GM21529 (cell line): ENCODE measurements around the gene MAN2B2.

ENCODE experiments used
- ATAC-seq: cut with Tn5 transposase; IDR thresholded peaks from one replicate; pipeline ENCODE4 v1.9.1; 2021; ENCODE audit not compliant: unreplicated experiment

MAN2B2 gene

DNA sequence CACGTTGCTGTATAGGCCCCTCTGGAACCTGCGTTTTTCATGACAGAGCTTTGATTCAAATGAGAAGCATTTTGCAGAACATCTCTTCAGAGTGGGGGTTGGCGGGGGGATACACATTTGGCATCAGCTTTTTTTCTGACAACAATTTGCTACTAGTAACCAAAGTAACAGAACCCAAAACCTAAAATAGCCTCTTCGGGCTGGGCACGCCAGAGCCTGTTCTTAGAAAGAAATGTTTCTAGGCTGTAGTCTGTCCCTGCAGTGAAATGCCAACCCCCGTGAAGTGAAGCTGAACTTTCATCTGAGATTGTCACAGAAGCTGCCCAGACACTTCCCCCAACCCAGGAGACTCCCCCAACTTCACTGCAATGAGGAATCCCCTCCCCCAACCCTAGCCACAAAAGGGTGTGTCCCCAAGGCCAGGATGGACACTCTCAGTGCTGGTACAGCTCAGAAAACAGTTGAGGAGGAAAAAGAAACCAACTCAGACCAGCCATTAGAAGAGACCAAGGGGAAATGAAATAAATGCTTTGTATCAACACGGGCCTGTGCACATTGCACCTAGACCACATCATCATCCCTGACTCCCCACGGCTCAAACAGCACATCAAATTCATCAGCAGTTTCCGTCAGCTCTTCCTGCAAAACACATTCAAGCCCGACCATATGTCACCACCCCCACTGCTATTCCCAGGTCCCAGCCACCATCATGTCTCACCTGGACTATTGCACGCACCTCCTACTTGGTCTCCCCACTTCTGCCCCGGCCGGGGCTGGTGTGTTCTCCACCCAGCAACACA is 8.4 kb upstream of the MAN2B2 start:
- ATAC-seq, result no peak

DNA sequence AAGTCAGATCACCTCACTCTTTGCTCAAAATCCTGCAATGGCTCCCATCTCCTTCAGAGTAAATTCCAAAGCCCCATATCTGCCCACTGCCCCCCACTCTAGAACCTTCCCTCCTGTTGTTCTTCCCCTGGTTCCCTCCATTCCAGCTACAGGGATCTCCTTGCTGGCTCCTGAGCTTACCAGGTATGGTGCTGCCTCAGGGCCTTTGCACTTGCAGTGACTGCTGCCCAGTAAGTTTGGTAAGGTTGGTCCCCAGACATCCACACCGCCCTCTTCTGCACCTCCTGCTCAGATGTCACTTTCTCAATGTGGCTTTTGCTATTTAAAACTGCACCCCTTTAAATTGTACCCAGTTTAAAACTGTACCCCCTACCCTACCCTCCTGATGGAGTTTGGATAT is 7.8 kb upstream of the MAN2B2 start:
- ATAC-seq, result no peak

DNA sequence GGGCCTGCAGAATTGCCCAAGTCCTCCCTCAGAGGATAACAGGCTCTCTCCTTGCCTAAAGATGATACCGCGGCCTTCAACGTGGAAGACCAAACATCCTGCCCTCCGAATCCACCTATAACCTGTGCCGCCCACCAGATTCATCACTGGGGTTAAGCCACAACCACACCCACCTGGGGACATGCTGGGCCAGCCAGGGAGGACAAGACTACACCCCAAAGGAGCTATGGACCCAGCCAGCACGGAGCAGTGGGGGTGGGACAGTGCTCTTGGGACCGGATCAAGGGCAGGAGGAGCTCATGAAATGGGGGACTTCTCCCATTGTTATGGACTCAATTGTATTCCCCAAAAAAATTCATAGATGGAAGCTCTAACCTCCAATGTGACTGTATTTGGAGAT is 6.8 kb upstream of the MAN2B2 start:
- no peak for ATAC-seq

DNA sequence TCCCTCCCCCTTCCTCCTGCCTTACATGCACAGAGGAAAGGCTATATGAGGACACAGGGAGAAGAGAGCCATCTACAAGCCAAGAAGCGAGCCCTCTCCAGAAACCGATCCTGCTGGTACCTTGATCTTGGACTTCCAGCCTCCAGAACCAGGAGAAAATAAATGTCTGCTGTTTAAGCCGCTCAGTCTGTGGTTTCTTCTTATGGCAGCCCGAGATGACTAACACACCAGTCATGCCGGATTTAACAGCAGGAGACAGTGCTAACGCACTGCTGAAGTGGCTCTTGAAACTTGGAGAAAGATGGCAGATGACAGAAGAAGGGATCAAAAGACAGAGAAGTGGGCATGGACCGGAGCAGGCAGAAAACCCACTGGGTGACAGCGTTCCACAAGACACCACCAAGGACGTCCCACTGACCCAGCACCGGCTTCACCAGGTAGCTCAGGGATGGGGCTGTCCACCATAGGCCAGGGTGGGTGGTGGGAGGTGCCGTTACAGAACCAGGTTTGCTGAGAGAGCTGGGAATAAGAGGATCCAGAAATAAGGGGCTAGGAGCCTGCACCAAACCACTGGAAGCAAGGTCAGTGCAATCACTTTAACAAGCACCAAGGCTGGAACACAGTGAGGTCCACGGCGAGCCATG is 6.2 kb upstream of the MAN2B2 start:
- ATAC-seq, result no peak

DNA sequence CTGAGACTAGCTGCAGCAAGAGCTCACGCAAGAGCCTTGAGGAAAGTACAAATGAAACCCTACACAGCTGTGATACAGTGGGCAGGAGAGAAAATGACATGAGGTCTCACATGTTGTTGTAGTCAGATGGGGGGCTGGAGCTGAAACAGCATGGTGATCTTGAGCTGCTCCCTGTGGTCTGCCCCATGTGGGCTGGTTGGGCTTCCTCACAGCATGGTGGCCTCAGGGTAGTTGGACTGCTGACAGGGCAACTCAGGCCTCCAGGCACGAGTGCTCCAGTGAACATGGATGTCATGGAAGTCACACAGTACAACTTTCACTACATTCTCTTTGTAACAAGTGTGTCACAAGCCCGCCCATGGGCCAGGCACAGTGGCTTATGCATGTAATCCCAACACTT is 3.4 kb upstream of the MAN2B2 start:
- ATAC-seq, result no peak

DNA sequence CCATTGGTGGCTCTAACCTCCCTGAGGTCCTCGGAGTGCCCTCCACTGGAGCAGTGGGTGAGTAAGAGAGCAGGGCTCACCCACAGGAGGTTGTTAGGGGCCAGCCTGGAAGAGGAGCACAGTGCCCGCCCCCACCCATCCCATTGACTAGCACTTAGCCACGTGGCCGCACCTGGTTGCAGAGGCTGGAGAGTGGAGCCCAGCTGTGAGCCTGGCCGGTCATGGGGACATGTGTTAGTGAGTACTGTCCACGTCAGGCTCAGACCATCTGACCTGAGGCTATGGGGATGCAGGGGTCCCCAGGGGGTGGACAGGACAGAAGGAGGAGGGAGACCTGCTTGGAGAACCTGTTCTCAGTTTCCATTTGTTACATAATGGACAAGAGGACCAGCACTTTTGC is 1.4 kb upstream of the MAN2B2 start:
- ATAC-seq, result no peak

DNA sequence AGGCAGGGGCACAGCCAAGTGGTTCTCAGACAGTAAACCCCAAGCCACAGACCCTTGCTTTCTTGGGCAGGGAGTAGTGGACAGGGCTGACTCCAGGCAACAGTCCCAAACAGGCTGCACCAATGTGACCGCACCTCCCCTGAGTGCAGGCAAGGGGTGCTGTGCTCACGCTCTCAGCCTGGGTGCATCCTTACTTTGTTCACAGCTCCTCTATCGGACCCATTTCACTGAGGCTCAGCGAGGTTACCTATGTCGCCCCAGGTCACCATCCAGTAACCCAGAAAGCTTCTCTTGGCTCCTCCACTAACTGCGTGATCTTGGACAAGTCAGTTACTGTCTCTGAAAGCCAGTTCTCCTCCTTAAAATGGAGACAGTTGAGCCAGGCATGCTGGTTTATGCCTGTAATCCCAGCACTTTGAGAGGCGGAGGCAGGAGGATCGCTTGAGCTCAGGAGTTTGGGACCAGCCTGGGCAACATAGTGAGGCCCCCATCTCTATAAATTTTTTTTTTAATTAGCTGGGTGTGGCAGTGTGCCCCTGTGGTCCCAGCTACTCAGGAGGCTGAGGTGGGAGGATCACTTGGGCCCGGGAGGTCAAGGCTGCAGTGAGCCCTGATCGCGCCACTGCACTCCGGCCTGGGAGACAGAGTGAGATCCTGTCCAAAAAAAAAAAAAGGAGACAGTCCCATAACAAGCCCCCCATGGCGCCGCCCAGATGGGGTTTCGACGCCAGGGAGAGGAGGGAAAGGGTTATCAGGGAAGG is 823 bp upstream of the MAN2B2 start:
- no peak for ATAC-seq

DNA sequence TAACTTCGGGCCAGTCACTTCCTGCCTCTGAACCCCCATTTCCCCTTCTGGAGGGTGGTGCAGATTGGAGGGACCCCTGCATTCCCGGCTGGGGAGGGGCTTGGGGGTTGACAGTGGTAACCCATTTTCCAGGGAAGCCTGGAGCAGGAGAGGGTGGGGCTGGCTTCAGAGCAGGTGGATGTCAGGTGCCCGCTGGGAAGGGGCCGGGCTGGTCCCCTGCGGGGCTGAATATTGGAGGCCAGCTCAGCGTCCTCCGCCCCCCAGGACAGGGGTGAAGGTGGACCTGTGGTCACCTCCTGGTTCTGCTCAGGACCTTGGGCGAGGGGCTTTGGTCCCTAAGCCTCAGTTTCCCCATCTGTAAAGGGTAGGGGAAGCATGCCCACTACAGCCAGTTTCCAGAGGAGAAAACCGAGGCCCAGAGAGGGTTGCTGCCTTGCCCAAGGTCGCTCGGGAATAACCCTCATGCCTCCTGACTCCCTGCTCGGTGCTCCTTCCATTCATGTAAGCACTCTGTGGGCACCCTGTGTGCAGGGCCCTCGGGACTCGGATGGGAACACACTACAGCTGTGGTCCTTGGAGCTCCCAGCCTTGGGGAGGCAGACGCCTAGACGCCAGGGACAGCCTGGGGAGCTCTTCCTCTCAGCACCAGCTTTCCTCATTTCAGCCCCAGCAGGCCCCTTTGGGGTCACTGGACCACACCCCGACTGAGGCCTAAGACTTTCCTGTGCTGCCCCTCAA is 683 bp downstream of the MAN2B2 start:
- peak; percentile 2 for ATAC-seq

DNA sequence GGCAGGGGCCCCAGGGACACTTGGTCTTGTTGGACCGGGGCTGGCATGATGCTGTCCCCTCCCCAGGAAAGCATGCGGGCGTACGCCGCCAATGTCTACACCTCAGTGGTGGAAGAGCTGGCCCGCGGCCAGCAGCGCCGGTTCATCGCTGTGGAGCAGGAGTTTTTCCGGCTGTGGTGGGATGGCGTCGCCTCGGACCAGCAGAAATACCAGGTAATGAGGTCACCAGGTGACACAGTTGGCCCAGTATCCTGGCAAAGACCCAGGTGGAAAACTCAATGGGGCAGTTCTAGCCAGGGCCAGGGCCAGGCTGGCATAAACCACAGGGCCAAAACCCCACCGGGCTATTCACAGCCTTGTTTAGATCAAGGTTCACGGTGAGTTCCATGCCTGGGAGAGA is 1.5 kb downstream of the MAN2B2 start:
- ATAC-seq, result no peak

DNA sequence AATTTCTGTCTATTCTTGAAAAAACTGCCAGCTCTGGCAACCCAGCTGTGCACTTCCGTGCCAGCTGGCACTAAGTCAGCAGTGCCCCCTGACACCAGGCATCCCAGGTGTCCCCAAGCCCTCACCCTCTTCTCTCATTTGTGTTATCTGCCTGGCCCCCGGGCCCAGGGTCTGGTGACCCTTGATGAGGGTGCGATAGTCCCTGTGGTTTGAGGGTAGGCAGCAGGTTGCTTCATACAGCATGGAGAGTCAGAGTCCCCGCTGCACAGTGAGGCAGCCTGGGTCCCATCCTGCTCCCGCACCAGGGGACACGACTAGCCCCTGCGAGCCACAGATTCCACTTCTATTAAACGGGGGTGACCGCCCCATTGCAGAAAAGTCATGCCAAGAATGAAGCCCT is 1.9 kb downstream of the MAN2B2 start:
- ATAC-seq, result no peak

DNA sequence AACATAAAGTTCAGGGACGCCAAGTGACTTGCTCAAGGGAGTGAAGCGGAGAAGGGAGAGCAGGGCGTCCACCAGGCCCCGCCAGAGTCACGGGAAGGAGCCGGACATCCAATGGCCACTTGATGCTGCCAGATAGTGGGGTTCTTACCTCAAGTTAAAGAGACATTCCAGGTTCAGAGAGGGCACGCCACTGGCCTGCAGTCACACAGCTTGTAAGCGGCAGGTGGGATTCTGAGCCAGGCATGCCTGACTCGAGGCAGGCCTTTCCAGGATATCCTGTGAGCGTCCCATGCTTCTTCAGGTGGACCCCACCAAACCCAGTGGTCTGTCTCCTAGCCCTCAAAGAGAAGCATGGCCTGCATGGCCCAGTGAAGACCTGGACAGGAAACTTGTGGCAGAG is 2.4 kb downstream of the MAN2B2 start:
- ATAC-seq, result no peak

DNA sequence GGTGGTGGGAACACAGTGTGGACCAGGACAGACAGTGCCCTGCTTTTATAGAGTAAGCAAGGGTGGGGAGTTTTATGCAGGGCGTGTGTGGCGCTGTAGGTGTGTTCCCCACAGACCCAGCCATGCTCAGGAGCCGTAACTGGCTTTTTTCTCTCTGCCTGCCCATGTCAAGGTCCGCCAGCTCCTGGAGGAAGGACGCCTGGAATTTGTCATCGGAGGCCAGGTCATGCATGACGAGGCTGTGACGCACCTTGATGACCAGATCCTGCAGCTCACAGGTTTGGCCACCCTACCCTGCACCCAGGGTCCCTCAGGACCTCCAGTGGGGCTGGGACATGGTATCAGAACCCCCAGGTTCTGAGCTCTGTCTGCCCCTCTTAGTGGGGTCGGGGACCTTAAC is 3.2 kb downstream of the MAN2B2 start:
- ATAC-seq, result no peak

DNA sequence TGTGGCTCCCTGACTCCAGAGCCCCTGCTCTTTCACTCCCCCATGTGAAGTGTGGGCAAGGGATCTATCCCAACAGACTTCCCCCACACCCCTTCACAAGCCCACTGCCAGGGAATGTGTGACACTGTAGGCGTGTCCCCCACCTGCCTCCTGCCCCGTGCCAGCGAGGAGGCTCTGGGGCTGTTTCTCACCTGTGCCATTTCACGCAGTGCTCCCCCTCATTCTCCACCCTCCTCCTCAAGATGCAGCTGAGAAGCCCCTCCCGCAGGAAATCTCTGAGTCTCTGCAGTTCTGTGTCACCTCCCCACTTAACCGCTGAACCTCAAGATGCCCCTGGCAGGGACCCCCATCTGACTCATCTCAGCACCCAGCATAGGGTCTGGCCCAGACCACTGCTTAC is 5.4 kb downstream of the MAN2B2 start:
- no peak for ATAC-seq

DNA sequence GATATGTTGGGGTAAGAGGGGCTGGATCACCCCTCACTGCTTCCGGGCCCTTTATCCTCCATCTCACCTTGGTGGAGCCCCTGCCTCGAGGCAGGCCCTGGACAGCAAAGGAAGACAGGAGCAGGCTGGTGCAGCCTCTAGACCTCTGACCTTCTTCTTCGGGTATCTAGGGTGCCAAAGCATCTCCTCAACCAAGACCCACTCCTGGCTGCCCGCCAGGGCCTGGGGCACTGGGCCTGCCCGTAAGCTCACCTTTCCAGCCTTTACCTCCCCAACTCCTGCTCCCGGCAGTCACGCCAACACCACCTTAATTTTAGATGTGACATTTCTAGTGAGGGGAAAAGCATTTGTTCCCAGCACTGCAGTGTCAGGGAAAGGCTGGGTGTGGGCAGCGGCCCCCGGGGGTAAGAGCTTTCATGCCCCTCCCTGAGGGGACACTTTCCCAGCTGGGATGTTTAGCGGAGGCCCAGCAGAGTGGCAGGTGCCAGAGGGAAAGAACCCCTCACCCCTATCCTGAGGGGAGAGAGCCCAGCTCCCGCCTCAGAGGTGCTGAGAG is 6.7 kb downstream of the MAN2B2 start:
- ATAC-seq, result no peak

DNA sequence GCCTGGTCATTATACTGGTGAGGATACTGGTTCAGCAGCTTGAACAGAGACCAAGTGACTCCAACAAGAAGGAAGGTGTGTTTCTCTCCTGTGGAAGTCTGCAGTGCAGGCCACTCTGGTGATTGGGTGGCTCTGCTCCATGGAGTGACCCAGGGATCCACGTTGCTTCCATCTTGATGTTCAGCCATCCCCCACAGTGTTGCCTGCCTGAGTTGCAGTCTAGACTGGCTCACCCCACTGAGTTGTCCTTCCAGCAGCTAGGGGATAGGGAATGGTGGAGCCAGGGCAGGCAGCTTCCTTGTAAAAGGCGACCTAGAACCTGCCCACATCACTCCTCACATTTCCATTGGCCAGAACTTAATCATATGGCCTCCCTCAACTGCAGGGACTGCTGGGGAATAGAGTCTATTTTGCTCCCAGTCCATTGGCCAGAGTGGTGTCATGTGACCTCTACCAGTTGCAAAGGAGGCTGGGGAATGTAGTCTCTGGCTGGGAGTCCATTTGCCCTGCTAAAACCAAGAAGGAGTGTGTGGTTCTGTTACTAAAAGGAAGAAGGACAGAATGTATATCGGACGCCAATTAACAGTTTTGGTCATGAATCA is 8.0 kb downstream of the MAN2B2 start:
- no peak for ATAC-seq

DNA sequence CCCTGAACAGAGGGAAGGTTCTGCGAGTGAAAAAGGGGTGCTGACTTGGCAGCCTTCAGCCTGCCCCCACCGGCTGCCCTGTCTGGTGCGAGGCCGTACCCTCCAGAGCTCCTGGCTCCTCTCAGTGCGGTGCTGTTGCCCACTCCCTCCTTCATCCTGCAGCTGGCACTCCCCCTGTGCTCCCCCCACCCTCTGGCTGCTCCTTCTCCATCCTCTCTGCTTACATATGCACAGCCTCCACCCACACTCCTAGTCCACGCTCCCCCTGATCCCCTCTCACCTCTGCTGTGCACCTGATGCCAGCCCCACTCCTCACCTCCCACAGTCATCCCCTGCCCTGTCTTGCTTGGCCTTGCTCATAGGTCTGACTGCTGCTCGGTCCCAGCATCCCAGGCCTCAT is 9.9 kb downstream of the MAN2B2 start:
- ATAC-seq, result no peak

DNA sequence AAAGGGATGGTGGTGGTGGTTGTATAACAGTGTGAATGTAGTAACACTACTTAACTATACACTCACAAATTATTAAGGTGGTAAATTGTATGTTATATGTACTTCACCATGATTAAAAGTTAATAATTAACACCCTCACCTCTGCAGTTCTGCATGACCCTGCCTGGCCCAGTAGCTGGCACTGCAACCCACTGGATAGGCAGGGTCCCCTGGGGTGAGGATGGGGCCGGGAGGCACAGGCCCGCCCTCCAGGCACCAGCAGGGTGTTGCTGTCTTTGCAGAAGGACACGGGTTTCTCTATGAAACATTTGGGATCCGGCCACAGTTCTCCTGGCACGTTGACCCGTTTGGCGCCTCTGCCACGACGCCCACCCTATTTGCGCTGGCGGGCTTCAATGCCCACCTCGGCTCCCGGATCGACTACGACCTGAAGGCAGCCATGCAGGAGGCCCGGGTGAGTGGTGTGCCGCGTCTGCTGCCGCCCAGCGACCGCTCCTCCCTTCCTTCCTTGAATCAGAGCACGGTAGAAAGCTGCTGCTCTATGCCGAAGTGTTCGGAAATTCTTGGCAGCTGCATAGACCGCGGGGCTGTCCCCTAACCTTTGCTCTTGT is 11.8 kb downstream of the MAN2B2 start:
- ATAC-seq, result no peak

DNA sequence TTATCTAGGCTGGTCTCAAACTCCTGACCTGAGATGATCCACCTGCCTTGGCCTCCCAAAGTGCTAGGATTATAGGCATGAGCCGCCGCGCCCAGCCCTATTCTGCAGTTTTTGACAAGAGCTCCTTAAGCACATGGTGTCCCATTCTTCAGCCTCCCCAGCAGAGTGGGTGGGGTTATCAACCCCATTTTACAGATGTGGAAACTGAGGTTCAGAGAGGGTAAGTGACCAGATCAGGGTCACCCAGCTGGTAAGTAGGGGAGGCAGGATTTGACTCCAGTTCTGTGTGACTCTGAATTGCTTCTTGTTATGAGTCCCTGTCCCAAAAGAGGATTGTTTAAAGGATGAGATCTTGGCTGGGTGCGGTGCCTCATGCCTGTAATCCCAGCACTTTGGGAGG is 14.5 kb downstream of the MAN2B2 start:
- ATAC-seq, result no peak

DNA sequence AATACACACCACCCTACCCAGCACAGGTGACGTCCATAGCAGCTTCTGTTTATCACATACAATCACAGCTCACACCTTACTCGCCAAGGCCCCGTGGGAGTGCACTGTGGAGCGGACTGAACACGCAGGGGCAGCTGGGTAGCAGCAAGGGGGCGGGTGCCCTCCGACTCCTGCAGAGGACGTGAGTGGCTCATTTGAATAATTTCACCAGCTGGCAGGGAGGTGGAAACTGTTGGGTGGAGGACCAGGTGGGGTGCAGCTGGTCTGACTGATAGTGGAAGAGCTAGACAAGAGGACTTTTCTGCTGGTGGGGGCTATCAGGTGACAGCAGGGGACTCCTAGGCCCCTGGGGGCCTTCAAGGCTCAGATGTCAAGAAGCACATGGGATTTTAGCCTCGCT is 16.3 kb downstream of the MAN2B2 start:
- peak; percentile 71 for ATAC-seq

DNA sequence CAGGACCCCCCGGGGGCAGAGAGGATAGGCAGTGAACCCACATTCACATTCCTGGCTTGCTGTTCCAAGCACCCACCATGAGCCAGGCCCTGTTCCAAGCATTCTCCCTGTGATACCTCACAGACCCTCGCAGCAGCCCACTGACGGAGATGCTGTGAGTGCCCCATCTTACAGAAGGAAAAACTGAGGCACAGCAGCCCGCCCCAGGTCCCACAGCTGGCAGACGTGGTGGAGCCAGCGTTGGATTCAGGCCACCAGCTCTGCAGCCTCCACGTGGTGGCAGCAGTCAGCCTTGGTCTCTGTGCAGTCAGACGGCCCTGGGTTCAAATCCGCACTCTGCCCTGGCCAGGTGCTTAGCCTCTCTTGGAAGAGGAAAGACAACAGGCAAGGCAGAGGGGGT is 16.8 kb downstream of the MAN2B2 start:
- no peak for ATAC-seq
